ENCODE data around the gene TTC17.
"Not testable (repeated sequence)": the region's sequence is repeated elsewhere in the genome, so short reads cannot be mapped to it uniquely, and the experiment has no call there.

GRCh38 chr11:43477491-43477890 is 118.8 kb downstream of the TTC17 start:
- not testable (repeated sequence) for TF ChIP-seq POLR2AphosphoS5, POLR2A (IDR thresholded peaks at IDR 0.05)
